GM23248 (cell line): ENCODE measurements around the gene ANKH. TPM values are rescaled to one million over a fixed set of nuclear protein-coding genes. Genes with fewer than 3 reads are reported as not detected.

Experiments
- DNase-seq: peaks from one replicate; pipeline ENCODE4 v3.0.0-alpha.2; 2015
- H2AFZ ChIP-seq: fragments of 200-600 bp; sonication (generic); 2 replicates; pipeline ENCODE4 v1.6.1; 2016; ENCODE audit warnings: antibody characterized with exemption
- H3F3A ChIP-seq: fragments of 200-600 bp; sonication (generic); 2 replicates; pipeline ENCODE4 v1.6.1; 2016; ENCODE audit warnings: mild to moderate bottlenecking, antibody characterized with exemption, mixed run types; ENCODE audit not compliant: insufficient read depth
- H3K27ac ChIP-seq: fragments of 200-600 bp; sonication (generic); 2 replicates; pipeline ENCODE4 v1.5.1; 2016; ENCODE audit warnings: mild to moderate bottlenecking
- H3K27me3 ChIP-seq: fragments of 200-600 bp; sonication (generic); replicated peaks from 2 replicates; pipeline ENCODE4 v1.6.1; 2016; ENCODE audit warnings: mild to moderate bottlenecking; ENCODE audit not compliant: insufficient read depth
- H3K36me3 ChIP-seq: fragments of 200-600 bp; sonication (generic); 2 replicates; pipeline ENCODE4 v1.6.1; 2016; ENCODE audit warnings: low read depth, mild to moderate bottlenecking
- H3K4me1 ChIP-seq: fragments of 200-600 bp; sonication (generic); 2 replicates; pipeline ENCODE4 v1.6.1; 2016; ENCODE audit warnings: mild to moderate bottlenecking; ENCODE audit not compliant: insufficient read depth
- H3K4me2 ChIP-seq: fragments of 200-600 bp; sonication (generic); one replicate; pipeline ENCODE4 v1.6.1; 2016; ENCODE audit warnings: mild to moderate bottlenecking; ENCODE audit not compliant: unreplicated experiment
- H3K4me3 ChIP-seq: fragments of 200-600 bp; sonication (generic); 2 replicates; pipeline ENCODE4 v1.5.1; 2016; ENCODE audit warnings: mild to moderate bottlenecking
- H3K79me2 ChIP-seq: fragments of 200-600 bp; sonication (generic); 2 replicates; pipeline ENCODE4 v1.6.1; 2016; ENCODE audit warnings: mild to moderate bottlenecking; ENCODE audit not compliant: insufficient read depth
- H3K9ac ChIP-seq: fragments of 200-600 bp; sonication (generic); 2 replicates; pipeline ENCODE4 v1.6.1; 2016; ENCODE audit warnings: mild to moderate bottlenecking
- H3K9me2 ChIP-seq: fragments of 200-600 bp; sonication (generic); 2 replicates; pipeline ENCODE4 v1.6.1; 2016; ENCODE audit warnings: mixed run types, mild to moderate bottlenecking, moderate library complexity; ENCODE audit not compliant: insufficient read depth
- H3K9me3 ChIP-seq: fragments of 200-600 bp; sonication (generic); one replicate; pipeline ENCODE4 v1.6.1; 2017; ENCODE audit warnings: low read depth
- H4K20me1 ChIP-seq: fragments of 200-600 bp; sonication (generic); 2 replicates; pipeline ENCODE4 v1.6.0; 2016; ENCODE audit not compliant: insufficient read depth
- EZH2 ChIP-seq: fragments of 200-600 bp; sonication (generic); IDR thresholded peaks from 2 replicates; pipeline ENCODE4 v1.6.1; 2018; ENCODE audit warnings: antibody characterized with exemption, mild to moderate bottlenecking; ENCODE audit not compliant: insufficient read depth, poor library complexity, severe bottlenecking
- EZH2phosphoT487 ChIP-seq: fragments of 200-600 bp; sonication (generic); IDR thresholded peaks from 2 replicates; pipeline ENCODE4 v1.6.1; 2018; ENCODE audit warnings: antibody characterized with exemption, moderate library complexity, mild to moderate bottlenecking, low read depth; ENCODE audit not compliant: insufficient read depth
- WGBS, 2 experiments: methylation state at CpG; one replicate each; pipeline ENCODE4 v1.1.6; 2015 to 2017; ENCODE audit warnings: low lambda C conversion rate in 2 of 2, low coverage in 1 of 2; ENCODE audit errors: missing lambda C conversion rate in 2 of 2; 5-methylcytosine and 5-hydroxymethylcytosine counted together
- in situ Hi-C: fragments of 300-500 bp; cut with MboI; formaldehyde crosslinking; loops from 2 replicates; pipeline ENCODE4 v1.15.0; 2020
- polyA plus RNA-seq: library from polyadenylated mRNA; unstranded; fragments of >200 nt; fragmentation: Nextera tagmentation; extraction: Ambion mirVana; gene quantifications from 2 replicates; pipeline ENCODE4 v1.2.1, GENCODE V29; 2016
- total RNA-seq: library from RNA; depleted of rRNA; stranded (reverse); fragments of >200 nt; shearing (Covaris generic); gene quantifications from 2 replicates; pipeline ENCODE4 v1.2.3, GENCODE V29; 2014

ANKH gene
- total and polyA plus RNA-seq, 2 experiments from 2014 or later: 45.9 to 47.6 TPM

- peaks cover 7% of the 10 kb centered on the region; the same call in 1 of the 2 replicates for H3K4me1 ChIP-seq
- no peaks in the 10 kb centered on the region for H3K9me2 ChIP-seq
- no peaks in the 10 kb centered on the region for H3K36me3 ChIP-seq
- no peak overlapping the region for H3K9ac ChIP-seq
- H3K9me3 ChIP-seq: no peaks in the 10 kb centered on the region
- WGBS, 2 experiments: 84 to 88% methylated on average over 6 of the region's 6 CpGs
- H3F3A ChIP-seq: no peaks in the 10 kb centered on the region; the same call in 1 of the 2 replicates
- in situ Hi-C loops: no loop called here
- H3K4me2 ChIP-seq: no peak overlapping the region
- H2AFZ ChIP-seq: no peak overlapping the region
- no peaks in the 10 kb centered on the region for H3K79me2 ChIP-seq
- DNase-seq: no peak
- H3K27ac ChIP-seq: no peak overlapping the region
- H3K4me3 ChIP-seq: no peak overlapping the region
- H4K20me1 ChIP-seq: no peaks in the 10 kb centered on the region
- no peak for TF ChIP-seq EZH2phosphoT487
- TF ChIP-seq EZH2: no peak
- no peaks in the 10 kb centered on the region for H3K27me3 ChIP-seq
These were observed 23.7 kb upstream of the ANKH start for GRCh38 chr5:14895301-14895700.

GRCh38 chr5:14894748-14895147 lies 23.2 kb upstream of the ANKH start:
- no peak overlapping the region for H2AFZ ChIP-seq
- H3K27ac ChIP-seq: no peak overlapping the region
- H4K20me1 ChIP-seq: no peaks in the 10 kb centered on the region
- H3K79me2 ChIP-seq: no peaks in the 10 kb centered on the region
- DNase-seq: no peak
- no peak overlapping the region for H3K4me3 ChIP-seq
- no peaks in the 10 kb centered on the region for H3K9me3 ChIP-seq
- H3K4me2 ChIP-seq: no peak overlapping the region
- H3F3A ChIP-seq: no peaks in the 10 kb centered on the region; the same call in 1 of the 2 replicates
- in situ Hi-C loops: no loop called here
- H3K4me1 ChIP-seq: peaks cover 2% of the 10 kb centered on the region; the same call in 1 of the 2 replicates
- TF ChIP-seq EZH2 (no peak), EZH2phosphoT487 (no peak)
- no peaks in the 10 kb centered on the region for H3K36me3 ChIP-seq
- WGBS, 2 experiments: 81 to 88% methylated on average over 3 of the region's 3 CpGs
- no peak overlapping the region for H3K9ac ChIP-seq
- no peaks in the 10 kb centered on the region for H3K27me3 ChIP-seq
- no peaks in the 10 kb centered on the region for H3K9me2 ChIP-seq

GRCh38 chr5:14893381-14893780 lies 21.8 kb upstream of the ANKH start:
- Histone ChIP-seq H3K4me2 (no peak overlapping the region), H3K36me3 (no peaks in the 10 kb centered on the region), H3K27ac (no peak overlapping the region), H3K9ac (no peak overlapping the region), H3K27me3 (no peaks in the 10 kb centered on the region), H3K9me3 (no peaks in the 10 kb centered on the region), H4K20me1 (no peaks in the 10 kb centered on the region), H3K4me3 (no peak overlapping the region), H3K4me1 (no peaks in the 10 kb centered on the region), H3K9me2 (no peaks in the 10 kb centered on the region), H3F3A (no peaks in the 10 kb centered on the region), H2AFZ (no peak overlapping the region), H3K79me2 (no peaks in the 10 kb centered on the region)
- TF ChIP-seq EZH2phosphoT487 (no peak), EZH2 (no peak)
- DNase-seq: no peak
- in situ Hi-C loops: no loop called here

GRCh38 chr5:14890846-14891245 lies 19.3 kb upstream of the ANKH start:
- Histone ChIP-seq H3K4me3 (no peak overlapping the region), H3K4me2 (no peak overlapping the region), H3K27me3 (no peaks in the 10 kb centered on the region), H3K9me2 (no peaks in the 10 kb centered on the region), H3K27ac (no peak overlapping the region), H3K4me1 (no peaks in the 10 kb centered on the region), H3K9me3 (no peaks in the 10 kb centered on the region), H2AFZ (no peak overlapping the region), H3K79me2 (no peaks in the 10 kb centered on the region), H3K9ac (no peak overlapping the region), H3F3A (no peaks in the 10 kb centered on the region), H3K36me3 (no peaks in the 10 kb centered on the region), H4K20me1 (no peaks in the 10 kb centered on the region)
- 86 to 95% methylated on average over 3 to 5 of the region's 5 CpGs for WGBS, 2 experiments
- DNase-seq: no peak
- no peak for TF ChIP-seq EZH2
- no peak for TF ChIP-seq EZH2phosphoT487
- in situ Hi-C loops: no loop called here

GRCh38 chr5:14884062-14884612 lies 12.6 kb upstream of the ANKH start:
- in situ Hi-C loops: loop anchor here (10.0 kb wide), 1 partner anchor 121 kb away; no protein-coding TSS in a partner anchor

More at GRCh38 chr5:14884062-14884612, 12.6 kb upstream of the ANKH start:
- no peaks in the 10 kb centered on the region for H3K36me3 ChIP-seq
- H2AFZ ChIP-seq: no peak overlapping the region
- H3K4me2 ChIP-seq: no peak overlapping the region
- no peaks in the 10 kb centered on the region for H4K20me1 ChIP-seq
- no peaks in the 10 kb centered on the region for H3K9me2 ChIP-seq
- peaks cover 14% of the 10 kb centered on the region for H3K4me1 ChIP-seq
- H3K79me2 ChIP-seq: no peaks in the 10 kb centered on the region
- H3K27me3 ChIP-seq: no peaks in the 10 kb centered on the region
- TF ChIP-seq EZH2phosphoT487 (no peak), EZH2 (no peak)
- 78 to 79% methylated on average over 4 of the region's 4 CpGs for WGBS, 2 experiments
- DNase-seq: no peak
- H3F3A ChIP-seq: no peaks in the 10 kb centered on the region
- H3K27ac ChIP-seq: no peak overlapping the region
- H3K9me3 ChIP-seq: no peaks in the 10 kb centered on the region
- no peak overlapping the region for H3K9ac ChIP-seq
- H3K4me3 ChIP-seq: no peak overlapping the region
